ENCODE data around the gene ASPDH.

- TF ChIP-seq CTCF (IDR thresholded peaks at IDR 0.05; ENCODE audit: extremely low read depth in 1 of 2, insufficient read depth in 1 of 2, low read depth in 1 of 2, low read length in 2 of 2) (no peak), POLR2A (IDR thresholded peaks at IDR 0.05; ENCODE audit: low read depth, low read length) (no peak)
Measured at GRCh38 chr19:50501568-50502475, 11.9 kb downstream of the ASPDH start.

Data from endothelial cell of umbilical vein (primary cell).